Measurements from ENCODE around the gene MS4A3. TPM values are rescaled to one million over a fixed set of nuclear protein-coding genes. Genes with fewer than 3 reads are reported as not detected.
"Not testable (repeated sequence)": the region's sequence is repeated elsewhere in the genome, so short reads cannot be mapped to it uniquely, and the experiment has no call there.

Gene MS4A3
- total and polyA plus RNA-seq, 2 of the 4 experiments (the other 2 are of a cell fraction) = not detected

GRCh38 chr11:60069450-60069849 is 13.0 kb downstream of the MS4A3 start:
- TF ChIP-seq CHD1 (IDR thresholded peaks at IDR 0.05; ENCODE audit: low read depth, low read length) (no peak), MAFK (IDR thresholded peaks at IDR 0.05; ENCODE audit: low read depth, low read length) (no peak), MXI1 (IDR thresholded peaks at IDR 0.05; ENCODE audit: borderline replicate concordance, low read depth, low read length) (no peak), RFX5 (IDR thresholded peaks at IDR 0.05; ENCODE audit: low read depth, low read length) (no peak), RCOR1 (IDR thresholded peaks at IDR 0.05; ENCODE audit: insufficient replicate concordance, low read length) (no peak), POLR2A (IDR thresholded peaks at IDR 0.05; ENCODE audit: low read depth, low read length) (no peak)
- no peak for DNase-seq
- Histone ChIP-seq H3K9ac (ENCODE audit: low read depth, low read length) (no peak overlapping the region), H2BK5ac (ENCODE audit: low read depth, low read length, poor library complexity, severe bottlenecking) (no peak overlapping the region), H3K9me3 (ENCODE audit: control insufficient read depth, insufficient read depth, low read length) (peaks cover 3% of the 10 kb centered on the region; the same call in 1 of the 2 replicates), H2AK5ac (ENCODE audit: low read depth, low read length) (no peak overlapping the region), H3K56ac (ENCODE audit: extremely low read depth, insufficient read depth, low read length) (no peak overlapping the region), H4K20me1 (ENCODE audit: insufficient read depth, low read length) (no peaks in the 10 kb centered on the region), H4K8ac (ENCODE audit: low read depth in 2 of 2, low read length in 2 of 2) (no peak overlapping the region), H3K4me3 (ENCODE audit: insufficient read depth, low read depth, low read length) (no peak overlapping the region), H3K27ac (ENCODE audit: insufficient read depth, low read length) (no peak overlapping the region), H4K5ac (ENCODE audit: low read depth, low read length) (no peak overlapping the region), H3K36me3 (ENCODE audit: control insufficient read depth, insufficient read depth, low read length) (no peaks in the 10 kb centered on the region), H3K4me1 (ENCODE audit: control insufficient read depth, insufficient read depth, low read length) (no peaks in the 10 kb centered on the region), H3K4me2 (ENCODE audit: low read depth, low read length) (no peak overlapping the region), H3K79me1 (ENCODE audit: low read depth in 1 of 2, low read length in 2 of 2) (no peaks in the 10 kb centered on the region), H2BK120ac (ENCODE audit: low read depth, low read length) (no peak overlapping the region), H4K91ac (ENCODE audit: insufficient read depth, low read depth, low read length) (no peak overlapping the region), H2BK20ac (ENCODE audit: low read depth, low read length) (no peak overlapping the region), H3K23ac (ENCODE audit: low read depth, low read length) (no peak overlapping the region), H3K27me3 (ENCODE audit: control insufficient read depth, insufficient read depth, low read length) (no peaks in the 10 kb centered on the region), H3K9me1 (ENCODE audit: insufficient read depth, low read length) (no peaks in the 10 kb centered on the region), H3K18ac (ENCODE audit: low read depth, low read length) (no peak overlapping the region), H3K4ac (ENCODE audit: low read depth, low read length) (no peak overlapping the region), H2AK9ac (replicated peaks; ENCODE audit: low read depth, low read length, poor library complexity) (no peak overlapping the region), H2AFZ (replicated peaks; ENCODE audit: low read length, poor library complexity) (no peak overlapping the region), H2BK15ac (ENCODE audit: low read depth, low read length) (no peak overlapping the region), H3K14ac (replicated peaks; ENCODE audit: low read depth, low read length) (no peak overlapping the region)
- intact Hi-C loops (cut with micrococcal nuclease) = no loop called here
- POLR2A ChIA-PET (ENCODE audit: unreplicated experiment) = no interaction called here
- CTCF ChIA-PET = no interaction called here
- in situ Hi-C loops (cut with MboI; ENCODE audit: low sequenced_read_pairs) = no loop called here
- no CpG with 5 or more reads among the region's 2 CpGs for WGBS, 2 experiments (ENCODE audit: extremely low coverage in 2 of 2, insufficient read length in 1 of 2)
- no TSS peak for BruUV-seq (replicated peaks)
- no peak for ATAC-seq (ENCODE audit: low read depth)
- dilution Hi-C loops (cut with HindIII; ENCODE audit: low sequenced_read_pairs, unreplicated experiment) = no loop called here

GRCh38 chr11:60071644-60072043 is 15.2 kb downstream of the MS4A3 start:
- H3K4ac ChIP-seq (ENCODE audit: low read depth, low read length); H3K4me2 ChIP-seq (ENCODE audit: low read depth, low read length); H3K56ac ChIP-seq (ENCODE audit: extremely low read depth, insufficient read depth, low read length); H3K9me3 ChIP-seq (ENCODE audit: control insufficient read depth, insufficient read depth, low read length); H3K9me1 ChIP-seq (ENCODE audit: insufficient read depth, low read length); H2BK120ac ChIP-seq (ENCODE audit: low read depth, low read length); H3K14ac ChIP-seq (replicated peaks; ENCODE audit: low read depth, low read length); H4K91ac ChIP-seq (ENCODE audit: insufficient read depth, low read depth, low read length); in situ Hi-C loops (cut with MboI; ENCODE audit: low sequenced_read_pairs); BruUV-seq (replicated peaks); H2BK5ac ChIP-seq (ENCODE audit: low read depth, low read length, poor library complexity, severe bottlenecking); H3K27ac ChIP-seq (ENCODE audit: insufficient read depth, low read length); CTCF ChIA-PET; H3K9ac ChIP-seq (ENCODE audit: low read depth, low read length); H4K8ac ChIP-seq (ENCODE audit: low read depth in 2 of 2, low read length in 2 of 2); POLR2A ChIA-PET (ENCODE audit: unreplicated experiment); H2AFZ ChIP-seq (replicated peaks; ENCODE audit: low read length, poor library complexity); H2AK5ac ChIP-seq (ENCODE audit: low read depth, low read length); DNase-seq; H3K79me1 ChIP-seq (ENCODE audit: low read depth in 1 of 2, low read length in 2 of 2); H3K23ac ChIP-seq (ENCODE audit: low read depth, low read length); H2AK9ac ChIP-seq (replicated peaks; ENCODE audit: low read depth, low read length, poor library complexity); H3K27me3 ChIP-seq (ENCODE audit: control insufficient read depth, insufficient read depth, low read length); H4K20me1 ChIP-seq (ENCODE audit: insufficient read depth, low read length); H3K36me3 ChIP-seq (ENCODE audit: control insufficient read depth, insufficient read depth, low read length); H2BK20ac ChIP-seq (ENCODE audit: low read depth, low read length); H2BK15ac ChIP-seq (ENCODE audit: low read depth, low read length); H3K4me1 ChIP-seq (ENCODE audit: control insufficient read depth, insufficient read depth, low read length); H3K4me3 ChIP-seq (ENCODE audit: insufficient read depth, low read depth, low read length); H4K5ac ChIP-seq (ENCODE audit: low read depth, low read length); intact Hi-C loops (cut with micrococcal nuclease); dilution Hi-C loops (cut with HindIII; ENCODE audit: low sequenced_read_pairs, unreplicated experiment); H3K18ac ChIP-seq (ENCODE audit: low read depth, low read length); ATAC-seq (ENCODE audit: low read depth): not testable (repeated sequence)
- no CpG with 5 or more reads among the region's 6 CpGs for WGBS, 2 experiments (ENCODE audit: extremely low coverage in 2 of 2, insufficient read length in 1 of 2)
